H9 (cell line): Measurements from ENCODE around the gene SLC43A1. TPM values are rescaled to one million over a fixed set of nuclear protein-coding genes. Genes with fewer than 3 reads are reported as not detected.

Experiments used
- DNase-seq: peaks from one replicate; pipeline ENCODE4 v3.0.0-alpha.2; 2017
- H2AFZ ChIP-seq: one replicate; pipeline ENCODE4 v1.6.1; 2013; ENCODE audit warnings: mild to moderate bottlenecking, low read length, control low read depth, moderate library complexity
- H2AK5ac ChIP-seq: 2 replicates; pipeline ENCODE4 v1.6.1; 2013; ENCODE audit warnings: low read length, control low read depth, mixed read lengths; ENCODE audit not compliant: insufficient read length
- H2BK120ac ChIP-seq: one replicate; pipeline ENCODE4 v1.6.1; 2013; ENCODE audit warnings: low read depth, mild to moderate bottlenecking, low read length, control low read depth, inconsistent platforms; ENCODE audit not compliant: poor library complexity, severe bottlenecking
- H2BK12ac ChIP-seq: 2 replicates; pipeline ENCODE4 v1.6.1; 2013; ENCODE audit warnings: low read length, control low read depth, mixed read lengths, low read depth; ENCODE audit not compliant: insufficient read length
- H2BK15ac ChIP-seq: 2 replicates; pipeline ENCODE4 v1.6.1; 2013; ENCODE audit warnings: low read depth, low read length, control low read depth
- H2BK20ac ChIP-seq: one replicate; pipeline ENCODE4 v1.6.1; 2013; ENCODE audit warnings: low read depth, mild to moderate bottlenecking, low read length, control low read depth, inconsistent platforms; ENCODE audit not compliant: poor library complexity, severe bottlenecking
- H2BK5ac ChIP-seq: 2 replicates; pipeline ENCODE4 v1.6.1; 2013; ENCODE audit warnings: low read length, control low read depth, mixed read lengths; ENCODE audit not compliant: insufficient read length
- H3K14ac ChIP-seq: 2 replicates; pipeline ENCODE4 v1.6.1; 2013; ENCODE audit warnings: low read length, control low read depth; ENCODE audit not compliant: insufficient read depth
- H3K18ac ChIP-seq: 2 replicates; pipeline ENCODE4 v1.6.1; 2013; ENCODE audit warnings: low read depth, mild to moderate bottlenecking, mixed read lengths, low read length, control low read depth; ENCODE audit not compliant: insufficient read length
- H3K23ac ChIP-seq: 2 replicates; pipeline ENCODE4 v1.6.1; 2013; ENCODE audit warnings: low read length, control low read depth, mixed read lengths, low read depth; ENCODE audit not compliant: insufficient read length
- H3K23me2 ChIP-seq: 2 replicates; pipeline ENCODE4 v1.6.1; 2013; ENCODE audit warnings: low read depth, mild to moderate bottlenecking, mixed read lengths, low read length, control low read depth; ENCODE audit not compliant: insufficient read length, poor library complexity, severe bottlenecking
- H3K27ac ChIP-seq: 2 replicates; pipeline ENCODE4 v1.5.1; 2013; ENCODE audit warnings: low read length, control low read depth, mixed read lengths, low read depth; ENCODE audit not compliant: insufficient read length
- H3K27me3 ChIP-seq: 2 replicates; pipeline ENCODE4 v1.6.1; 2013; ENCODE audit warnings: low read length, control low read depth, inconsistent platforms; ENCODE audit not compliant: insufficient read depth
- H3K4ac ChIP-seq: 2 replicates; pipeline ENCODE4 v1.6.1; 2013; ENCODE audit warnings: low read depth, mild to moderate bottlenecking, control low read depth, inconsistent platforms, low read length, moderate library complexity
- H3K4me1 ChIP-seq: 2 replicates; pipeline ENCODE4 v1.6.1; 2013; ENCODE audit warnings: low read length, control low read depth, inconsistent platforms; ENCODE audit not compliant: insufficient read depth
- H3K4me2 ChIP-seq: 2 replicates; pipeline ENCODE4 v1.6.1; 2013; ENCODE audit warnings: low read length, control low read depth, mixed read lengths; ENCODE audit not compliant: insufficient read length, insufficient read depth
- H3K56ac ChIP-seq: 2 replicates; pipeline ENCODE4 v1.6.1; 2013; ENCODE audit warnings: low read depth, mild to moderate bottlenecking, mixed read lengths, low read length, control low read depth; ENCODE audit not compliant: insufficient read length
- H3K79me1 ChIP-seq: 2 replicates; pipeline ENCODE4 v1.6.1; 2013; ENCODE audit warnings: low read depth, mild to moderate bottlenecking, moderate library complexity, low read length, control low read depth, inconsistent platforms; ENCODE audit not compliant: insufficient read depth, poor library complexity, severe bottlenecking
- H3K79me2 ChIP-seq: 2 replicates; pipeline ENCODE4 v1.6.1; 2013; ENCODE audit warnings: low read length, control low read depth, inconsistent platforms; ENCODE audit not compliant: insufficient read depth
- H3K9ac ChIP-seq: 2 replicates; pipeline ENCODE4 v1.6.1; 2013; ENCODE audit warnings: low read length, control low read depth, mixed read lengths; ENCODE audit not compliant: insufficient read length; ENCODE audit errors: extremely low read depth
- H3K9me3 ChIP-seq: one replicate; pipeline ENCODE4 v1.6.1; 2013; ENCODE audit warnings: low read depth, low read length, inconsistent platforms; ENCODE audit not compliant: control insufficient read depth
- H3T11ph ChIP-seq: one replicate; pipeline ENCODE4 v1.6.1; 2013; ENCODE audit warnings: mild to moderate bottlenecking, low read length, control low read depth, inconsistent platforms
- H4K20me1 ChIP-seq: one replicate; pipeline ENCODE4 v1.6.1; 2013; ENCODE audit not compliant: control insufficient read depth, insufficient read length, insufficient read depth
- H4K5ac ChIP-seq: 2 replicates; pipeline ENCODE4 v1.6.1; 2013; ENCODE audit warnings: low read depth, mild to moderate bottlenecking, mixed read lengths, low read length, control low read depth; ENCODE audit not compliant: insufficient read length
- H4K8ac ChIP-seq: replicated peaks from 2 replicates; pipeline ENCODE4 v1.6.1; 2013; ENCODE audit warnings: low read length, control low read depth, mixed read lengths, low read depth; ENCODE audit not compliant: insufficient read length
- H4K91ac ChIP-seq: 2 replicates; pipeline ENCODE4 v1.6.1; 2013; ENCODE audit warnings: low read depth, mild to moderate bottlenecking, moderate library complexity, mixed read lengths, low read length, control low read depth; ENCODE audit not compliant: insufficient read length
- H3K27ac Mint-ChIP-seq, 3 experiments: 2 replicates in 2 of 3; 3 replicates in 1 of 3; pipeline ENCODE4 v1.8.0; 2020 to 2021; ENCODE audit warnings: mixed read lengths in 3 of 3, mild to moderate bottlenecking in 1 of 3, moderate library complexity in 1 of 3
- H3K27me3 Mint-ChIP-seq: 2 replicates; pipeline ENCODE4 v1.8.0; 2021; ENCODE audit warnings: low read depth, mild to moderate bottlenecking, moderate library complexity, mixed read lengths
- H3K36me3 Mint-ChIP-seq, 3 experiments: 2 replicates in 2 of 3; 3 replicates in 1 of 3; pipeline ENCODE4 v1.8.0; 2020 to 2021; ENCODE audit warnings: low read depth in 3 of 3, mixed read lengths in 3 of 3; ENCODE audit not compliant: insufficient read depth in 1 of 3
- H3K4me1 Mint-ChIP-seq, 2 experiments: 2 replicates each; pipeline ENCODE4 v1.8.0; 2020; ENCODE audit warnings: mixed read lengths in 2 of 2
- H3K4me3 Mint-ChIP-seq, 2 experiments: 2 replicates in 1 of 2; 3 replicates in 1 of 2; pipeline ENCODE4 v1.8.0; 2020 to 2021; ENCODE audit warnings: mild to moderate bottlenecking in 2 of 2, mixed read lengths in 2 of 2, moderate library complexity in 1 of 2
- H3K9me3 Mint-ChIP-seq, 2 experiments: 2 replicates in 1 of 2; 3 replicates in 1 of 2; pipeline ENCODE4 v1.8.0; 2020; ENCODE audit warnings: mild to moderate bottlenecking in 2 of 2, mixed read lengths in 2 of 2, moderate library complexity in 1 of 2
- WGBS: extraction: QIAGEN DNeasy Blood & Tissue Kit; methylation state at CpG from one replicate; pipeline ENCODE4 v1.1.7; 2013; ENCODE audit warnings: missing lambda C conversion rate, low lambda C conversion rate, mixed read lengths; ENCODE audit not compliant: insufficient read length; ENCODE audit errors: extremely low coverage; 5-methylcytosine and 5-hydroxymethylcytosine counted together
- total RNA-seq: library from RNA; stranded (reverse); gene quantifications from 2 replicates; pipeline ENCODE4 v1.2.1, GENCODE V29; 2021
- TF ChIP-seq, protein P1 (sequence below): fragments of 200-600 bp; sonication (generic); conservative IDR thresholded peaks from 3 replicates; pipeline ENCODE4 v1.8.0; 2021; ENCODE audit warnings: antibody characterized with exemption, mild to moderate bottlenecking

SLC43A1 gene
- total RNA-seq, 1 experiment from 2014 or later: 17.0 TPM

DNA sequence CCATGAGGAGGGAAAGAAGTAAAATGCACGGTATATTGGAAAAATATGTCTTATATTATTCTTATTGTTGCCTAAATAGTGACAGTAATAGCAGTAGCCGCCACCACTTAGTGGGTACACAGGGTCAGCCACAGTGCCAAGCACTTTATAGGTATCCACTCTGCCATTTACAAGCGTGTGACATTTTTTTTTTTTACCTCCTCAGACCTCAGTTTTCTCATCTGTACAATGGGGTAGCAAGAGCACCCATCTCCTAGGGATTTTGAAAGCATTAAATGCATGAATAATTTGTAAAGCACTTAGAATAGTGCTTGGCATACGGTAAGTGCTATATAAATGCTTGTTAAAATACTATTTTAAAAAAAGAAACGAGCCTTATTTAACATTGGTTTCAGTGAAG is 46.2 kb downstream of the SLC43A1 start:
- H3K14ac ChIP-seq: no peak overlapping the region
- DNase-seq: no peak
- no peak overlapping the region for H4K8ac ChIP-seq
- no peaks in the 10 kb centered on the region for H3K79me2 ChIP-seq
- no CpG with 5 or more reads among the region's 5 CpGs for WGBS
- H3K27me3 Mint-ChIP-seq: peaks cover 22% of the 10 kb centered on the region
- no peak overlapping the region for H3K27ac Mint-ChIP-seq
- TF ChIP-seq, protein P1, sequence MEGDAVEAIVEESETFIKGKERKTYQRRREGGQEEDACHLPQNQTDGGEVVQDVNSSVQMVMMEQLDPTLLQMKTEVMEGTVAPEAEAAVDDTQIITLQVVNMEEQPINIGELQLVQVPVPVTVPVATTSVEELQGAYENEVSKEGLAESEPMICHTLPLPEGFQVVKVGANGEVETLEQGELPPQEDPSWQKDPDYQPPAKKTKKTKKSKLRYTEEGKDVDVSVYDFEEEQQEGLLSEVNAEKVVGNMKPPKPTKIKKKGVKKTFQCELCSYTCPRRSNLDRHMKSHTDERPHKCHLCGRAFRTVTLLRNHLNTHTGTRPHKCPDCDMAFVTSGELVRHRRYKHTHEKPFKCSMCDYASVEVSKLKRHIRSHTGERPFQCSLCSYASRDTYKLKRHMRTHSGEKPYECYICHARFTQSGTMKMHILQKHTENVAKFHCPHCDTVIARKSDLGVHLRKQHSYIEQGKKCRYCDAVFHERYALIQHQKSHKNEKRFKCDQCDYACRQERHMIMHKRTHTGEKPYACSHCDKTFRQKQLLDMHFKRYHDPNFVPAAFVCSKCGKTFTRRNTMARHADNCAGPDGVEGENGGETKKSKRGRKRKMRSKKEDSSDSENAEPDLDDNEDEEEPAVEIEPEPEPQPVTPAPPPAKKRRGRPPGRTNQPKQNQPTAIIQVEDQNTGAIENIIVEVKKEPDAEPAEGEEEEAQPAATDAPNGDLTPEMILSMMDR: no peak
- no peaks in the 10 kb centered on the region for H4K20me1 ChIP-seq
- no peaks in the 10 kb centered on the region for H3K9me3 ChIP-seq
- no peak overlapping the region for H4K5ac ChIP-seq
- no peaks in the 10 kb centered on the region for H3K27me3 ChIP-seq
- no peak overlapping the region for H3K4me2 ChIP-seq
- peaks cover 7 to 27% (median 9%) of the 10 kb centered on the region in 3 experiments; a peak in 5 of 7 replicates for H3K36me3 Mint-ChIP-seq
- no peak overlapping the region for H3K9ac ChIP-seq
- H3K79me1 ChIP-seq: no peaks in the 10 kb centered on the region
- H4K91ac ChIP-seq: no peak overlapping the region
- no peak overlapping the region for H3K27ac ChIP-seq
- no peak overlapping the region for H3K18ac ChIP-seq
- H3K4me3 Mint-ChIP-seq: no peak overlapping the region
- H3K23ac ChIP-seq: no peak overlapping the region
- peaks cover 7% of the 10 kb centered on the region; the same call in 1 of the 2 replicates for H3K4me1 ChIP-seq
- no peaks in the 10 kb centered on the region for H3K23me2 ChIP-seq
- no peak overlapping the region for H2BK20ac ChIP-seq
- H2AFZ ChIP-seq: no peak overlapping the region
- H2BK120ac ChIP-seq: no peak overlapping the region
- H3T11ph ChIP-seq: no peak overlapping the region
- H3K9me3 Mint-ChIP-seq: no peaks in the 10 kb centered on the region; a peak in 1 of 5 replicates
- H2BK5ac ChIP-seq: no peak overlapping the region
- H2BK12ac ChIP-seq: no peak overlapping the region
- no peak overlapping the region for H2BK15ac ChIP-seq
- no peak overlapping the region for H3K4ac ChIP-seq
- H3K4me1 Mint-ChIP-seq: peaks cover 30 to 39% of the 10 kb centered on the region in 2 experiments
- H3K56ac ChIP-seq: no peak overlapping the region
- no peak overlapping the region for H2AK5ac ChIP-seq
